ENCODE measurements around the gene PAX2. TPM values are rescaled to one million over a fixed set of nuclear protein-coding genes. Genes with fewer than 3 reads are reported as not detected.
A peak's percentile ranks its signal among the peaks of the same experiment; 100 is the strongest.

The PAX2 gene
- total RNA-seq, 1 donor from 2014 or later, result 0.07 TPM

DNA sequence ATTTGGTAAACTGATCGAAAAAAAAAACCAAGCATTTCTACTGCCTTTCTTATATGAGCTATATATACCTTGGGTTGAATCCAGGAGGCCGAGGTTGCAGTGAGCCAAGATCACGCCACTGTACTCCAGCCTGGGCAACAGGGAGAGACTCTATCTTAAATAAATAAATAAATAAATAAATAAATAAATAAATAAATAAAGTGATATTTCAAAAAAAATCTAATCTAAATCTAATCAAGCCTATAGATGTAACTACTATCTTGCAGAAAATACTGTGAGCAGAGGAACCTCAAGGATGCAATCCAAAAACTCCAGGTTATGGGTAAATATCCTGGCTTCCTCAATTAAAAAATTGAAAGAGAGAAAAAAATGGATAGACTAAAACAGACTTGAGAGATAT lies 96.1 kb downstream of the PAX2 start:
- Mint-ChIP-seq H3K27me3 (peaks cover 21% of the 10 kb centered on the region), H3K4me3 (no peak overlapping the region), H3K36me3 (ENCODE audit: low read depth) (no peaks in the 10 kb centered on the region), H3K27ac (no peak overlapping the region), H3K9me3 (no peaks in the 10 kb centered on the region), H3K4me1 (no peaks in the 10 kb centered on the region)
- intact Hi-C loops (cut with micrococcal nuclease), result no loop called here
- DNase-seq, result no peak

- H3K36me3 Mint-ChIP-seq (ENCODE audit: low read depth), result no peaks in the 10 kb centered on the region
- H3K27me3 Mint-ChIP-seq, result peaks cover 35% of the 10 kb centered on the region
- intact Hi-C loops (cut with micrococcal nuclease), result no loop called here
- no peaks in the 10 kb centered on the region for H3K9me3 Mint-ChIP-seq
- H3K4me3 Mint-ChIP-seq, result no peak overlapping the region
- H3K4me1 Mint-ChIP-seq, result peaks cover 16% of the 10 kb centered on the region
- peak overlapping the region; percentile 6 for H3K27ac Mint-ChIP-seq
- DNase-seq, result peak; percentile 63
Measured at GRCh38 chr10:100847440-100847839, 102.1 kb downstream of the PAX2 start.

DNA sequence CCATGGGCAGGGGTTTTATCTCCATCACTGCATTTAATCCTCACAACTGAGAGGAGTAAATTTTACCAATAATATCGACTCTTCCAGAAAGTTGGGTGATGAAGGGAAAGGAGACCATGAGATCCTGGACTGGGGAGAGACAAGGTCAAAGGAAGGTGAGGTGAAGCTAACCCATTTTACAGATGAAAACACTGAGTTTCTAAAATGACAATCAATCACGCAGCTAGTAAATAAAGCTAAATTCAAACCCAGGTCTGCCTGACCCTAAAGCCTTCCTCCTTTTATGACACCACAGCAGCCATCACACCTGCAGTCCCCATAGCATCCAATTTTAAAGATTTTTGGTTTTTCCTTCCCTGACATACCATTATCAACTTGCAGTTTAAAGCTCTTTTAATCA lies 103.4 kb downstream of the PAX2 start:
- no peak overlapping the region for H3K27ac Mint-ChIP-seq
- H3K27me3 Mint-ChIP-seq, result peaks cover 32% of the 10 kb centered on the region
- intact Hi-C loops (cut with micrococcal nuclease), result no loop called here
- no peak for DNase-seq
- H3K4me3 Mint-ChIP-seq, result no peak overlapping the region
- H3K4me1 Mint-ChIP-seq, result peaks cover 16% of the 10 kb centered on the region
- H3K36me3 Mint-ChIP-seq (ENCODE audit: low read depth), result no peaks in the 10 kb centered on the region
- no peaks in the 10 kb centered on the region for H3K9me3 Mint-ChIP-seq

- no peak for DNase-seq
- Mint-ChIP-seq H3K27me3 (peaks cover 34% of the 10 kb centered on the region), H3K36me3 (ENCODE audit: low read depth) (no peaks in the 10 kb centered on the region), H3K9me3 (no peaks in the 10 kb centered on the region), H3K4me1 (no peaks in the 10 kb centered on the region), H3K27ac (no peak overlapping the region), H3K4me3 (no peak overlapping the region)
- intact Hi-C loops (cut with micrococcal nuclease), result no loop called here
Measured at GRCh38 chr10:100858261-100858660, 112.9 kb downstream of the PAX2 start.

GRCh38 chr10:100858747-100859483 lies 113.5 kb downstream of the PAX2 start:
- intact Hi-C loops (cut with micrococcal nuclease), result no loop called here
- no peaks in the 10 kb centered on the region for H3K4me1 Mint-ChIP-seq
- no peak overlapping the region for H3K27ac Mint-ChIP-seq
- H3K9me3 Mint-ChIP-seq, result no peaks in the 10 kb centered on the region
- peaks cover 34% of the 10 kb centered on the region for H3K27me3 Mint-ChIP-seq
- H3K36me3 Mint-ChIP-seq (ENCODE audit: low read depth), result no peaks in the 10 kb centered on the region
- DNase-seq, result no peak
- H3K4me3 Mint-ChIP-seq, result no peak overlapping the region

GRCh38 chr10:100859484-100859763 lies 114.0 kb downstream of the PAX2 start:
- no peak for DNase-seq
- intact Hi-C loops (cut with micrococcal nuclease), result no loop called here
- Mint-ChIP-seq H3K27me3 (peaks cover 34% of the 10 kb centered on the region), H3K36me3 (ENCODE audit: low read depth) (no peaks in the 10 kb centered on the region), H3K4me1 (no peaks in the 10 kb centered on the region), H3K27ac (no peak overlapping the region), H3K4me3 (no peak overlapping the region), H3K9me3 (no peaks in the 10 kb centered on the region)

GRCh38 chr10:100863433-100863832 lies 118.1 kb downstream of the PAX2 start:
- H3K36me3 Mint-ChIP-seq (ENCODE audit: low read depth), result no peaks in the 10 kb centered on the region
- no peak overlapping the region for H3K27ac Mint-ChIP-seq
- no peaks in the 10 kb centered on the region for H3K9me3 Mint-ChIP-seq
- H3K27me3 Mint-ChIP-seq, result peaks cover 40% of the 10 kb centered on the region
- intact Hi-C loops (cut with micrococcal nuclease), result no loop called here
- no peaks in the 10 kb centered on the region for H3K4me1 Mint-ChIP-seq
- no peak overlapping the region for H3K4me3 Mint-ChIP-seq
- DNase-seq, result no peak

- intact Hi-C loops (cut with micrococcal nuclease), result no loop called here
- Mint-ChIP-seq H3K27ac (no peak overlapping the region), H3K4me1 (no peaks in the 10 kb centered on the region), H3K4me3 (no peak overlapping the region), H3K9me3 (no peaks in the 10 kb centered on the region), H3K27me3 (peaks cover 37% of the 10 kb centered on the region), H3K36me3 (ENCODE audit: low read depth) (no peaks in the 10 kb centered on the region)
- DNase-seq, result no peak
Measured at GRCh38 chr10:100864036-100864885, 118.9 kb downstream of the PAX2 start.

DNA sequence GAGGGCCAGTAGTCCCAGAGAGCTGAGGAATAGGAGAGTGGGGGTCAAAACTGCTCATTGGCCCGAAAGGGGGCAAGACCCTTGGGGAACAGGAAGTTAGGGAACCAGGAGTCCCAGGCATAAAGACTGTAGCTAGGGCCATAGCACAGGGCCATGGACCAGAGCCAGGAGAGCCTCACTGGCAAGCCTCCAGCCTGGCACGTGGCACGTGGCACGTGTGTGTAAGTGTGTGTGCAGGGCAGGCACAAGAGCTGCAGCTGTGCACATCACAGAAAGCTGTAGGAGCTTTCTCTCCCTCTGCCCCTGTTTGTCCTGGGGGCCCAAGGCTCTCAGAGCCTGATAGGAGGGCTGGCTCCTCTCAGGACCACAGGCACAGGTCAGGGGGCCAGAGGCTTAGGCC lies 119.6 kb downstream of the PAX2 start:
- no peaks in the 10 kb centered on the region for H3K36me3 Mint-ChIP-seq (ENCODE audit: low read depth)
- no peak overlapping the region for H3K27ac Mint-ChIP-seq
- H3K4me3 Mint-ChIP-seq, result no peak overlapping the region
- H3K4me1 Mint-ChIP-seq, result no peaks in the 10 kb centered on the region
- peaks cover 33% of the 10 kb centered on the region for H3K27me3 Mint-ChIP-seq
- H3K9me3 Mint-ChIP-seq, result no peaks in the 10 kb centered on the region
- DNase-seq, result no peak
- intact Hi-C loops (cut with micrococcal nuclease), result no loop called here

GRCh38 chr10:100866010-100866409 lies 120.6 kb downstream of the PAX2 start:
- Mint-ChIP-seq H3K4me1 (no peaks in the 10 kb centered on the region), H3K27ac (no peak overlapping the region), H3K27me3 (peaks cover 30% of the 10 kb centered on the region), H3K9me3 (no peaks in the 10 kb centered on the region), H3K36me3 (ENCODE audit: low read depth) (no peaks in the 10 kb centered on the region), H3K4me3 (no peak overlapping the region)
- DNase-seq, result no peak
- intact Hi-C loops (cut with micrococcal nuclease), result no loop called here

GRCh38 chr10:100866575-100867098 lies 121.3 kb downstream of the PAX2 start:
- Mint-ChIP-seq H3K36me3 (ENCODE audit: low read depth) (no peaks in the 10 kb centered on the region), H3K9me3 (no peaks in the 10 kb centered on the region), H3K27ac (no peak overlapping the region), H3K4me1 (no peaks in the 10 kb centered on the region), H3K4me3 (no peak overlapping the region), H3K27me3 (peaks cover 29% of the 10 kb centered on the region)
- intact Hi-C loops (cut with micrococcal nuclease), result no loop called here
- DNase-seq, result no peak

DNA sequence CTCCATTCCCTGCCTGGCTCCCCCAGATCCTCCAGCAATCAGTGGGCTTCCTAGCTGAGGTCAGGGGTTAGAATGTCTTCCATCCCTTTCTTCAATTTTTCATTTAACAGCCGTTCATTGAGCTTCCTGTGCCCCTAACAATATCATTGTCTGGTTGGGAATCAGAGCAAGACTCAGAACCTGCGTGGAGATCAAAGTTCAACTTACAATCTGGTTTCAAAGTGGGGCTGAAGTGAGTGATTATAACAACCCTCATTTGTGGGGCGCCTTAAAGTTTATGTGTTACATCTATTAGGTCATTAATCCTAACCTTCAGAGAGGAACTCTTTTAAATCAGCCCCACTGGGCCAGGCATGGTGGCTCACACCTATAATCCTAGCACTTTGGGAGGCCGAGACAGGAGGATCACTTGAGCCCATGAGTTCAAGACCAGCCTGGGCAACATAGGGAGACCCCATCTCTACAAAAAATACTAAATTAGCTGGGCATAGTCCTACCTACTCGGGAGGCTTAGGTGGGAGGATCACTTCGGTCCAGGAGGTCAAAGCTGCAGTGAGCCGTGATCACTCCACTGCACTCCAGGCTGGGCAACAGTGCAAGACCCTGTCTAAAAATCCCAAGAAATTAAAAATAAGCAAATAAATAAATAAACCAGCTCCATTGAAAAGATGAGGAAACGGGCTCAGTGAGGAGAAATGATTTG lies 122.0 kb downstream of the PAX2 start:
- Mint-ChIP-seq H3K36me3 (ENCODE audit: low read depth) (no peaks in the 10 kb centered on the region), H3K27me3 (peaks cover 26% of the 10 kb centered on the region)
- intact Hi-C loops (cut with micrococcal nuclease), result no loop called here

GRCh38 chr10:100868382-100868781 lies 123.0 kb downstream of the PAX2 start:
- intact Hi-C loops (cut with micrococcal nuclease), result no loop called here
- no peak for DNase-seq
- H3K27ac Mint-ChIP-seq, result no peak overlapping the region
- no peak overlapping the region for H3K4me3 Mint-ChIP-seq
- H3K9me3 Mint-ChIP-seq, result no peaks in the 10 kb centered on the region
- H3K27me3 Mint-ChIP-seq, result peaks cover 24% of the 10 kb centered on the region
- H3K4me1 Mint-ChIP-seq, result no peaks in the 10 kb centered on the region
- no peaks in the 10 kb centered on the region for H3K36me3 Mint-ChIP-seq (ENCODE audit: low read depth)

More for the DNA sequence above, 122.0 kb downstream of the PAX2 start:
- DNase-seq, result no peak
- Mint-ChIP-seq H3K9me3 (no peaks in the 10 kb centered on the region), H3K27ac (no peak overlapping the region), H3K4me3 (no peak overlapping the region), H3K4me1 (no peaks in the 10 kb centered on the region)

DNA sequence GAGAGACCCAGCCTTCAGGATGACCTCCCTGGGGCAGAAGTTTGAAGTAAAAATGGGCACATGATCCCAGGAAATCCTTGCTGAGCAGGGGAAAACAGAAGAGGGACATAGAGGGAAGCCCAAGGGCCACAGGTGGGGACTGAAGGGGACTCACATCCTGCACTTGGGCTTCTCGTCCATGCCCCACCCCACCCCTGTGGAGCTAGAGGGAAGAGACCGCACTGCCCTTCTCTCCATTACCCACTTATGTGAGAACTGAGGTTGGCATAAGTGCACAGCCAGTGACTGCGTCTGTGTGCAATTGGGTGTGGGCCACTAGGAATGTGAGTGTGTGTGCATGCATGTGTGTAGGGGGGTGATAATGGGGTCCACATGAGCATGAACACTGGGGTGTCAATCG lies 124.0 kb downstream of the PAX2 start:
- H3K9me3 Mint-ChIP-seq, result no peaks in the 10 kb centered on the region
- intact Hi-C loops (cut with micrococcal nuclease), result no loop called here
- no peak overlapping the region for H3K4me3 Mint-ChIP-seq
- no peak overlapping the region for H3K27ac Mint-ChIP-seq
- peaks cover 25% of the 10 kb centered on the region for H3K27me3 Mint-ChIP-seq
- DNase-seq, result no peak
- H3K36me3 Mint-ChIP-seq (ENCODE audit: low read depth), result no peaks in the 10 kb centered on the region
- no peaks in the 10 kb centered on the region for H3K4me1 Mint-ChIP-seq
